ENCODE results near the gene LRRC43.

DNA sequence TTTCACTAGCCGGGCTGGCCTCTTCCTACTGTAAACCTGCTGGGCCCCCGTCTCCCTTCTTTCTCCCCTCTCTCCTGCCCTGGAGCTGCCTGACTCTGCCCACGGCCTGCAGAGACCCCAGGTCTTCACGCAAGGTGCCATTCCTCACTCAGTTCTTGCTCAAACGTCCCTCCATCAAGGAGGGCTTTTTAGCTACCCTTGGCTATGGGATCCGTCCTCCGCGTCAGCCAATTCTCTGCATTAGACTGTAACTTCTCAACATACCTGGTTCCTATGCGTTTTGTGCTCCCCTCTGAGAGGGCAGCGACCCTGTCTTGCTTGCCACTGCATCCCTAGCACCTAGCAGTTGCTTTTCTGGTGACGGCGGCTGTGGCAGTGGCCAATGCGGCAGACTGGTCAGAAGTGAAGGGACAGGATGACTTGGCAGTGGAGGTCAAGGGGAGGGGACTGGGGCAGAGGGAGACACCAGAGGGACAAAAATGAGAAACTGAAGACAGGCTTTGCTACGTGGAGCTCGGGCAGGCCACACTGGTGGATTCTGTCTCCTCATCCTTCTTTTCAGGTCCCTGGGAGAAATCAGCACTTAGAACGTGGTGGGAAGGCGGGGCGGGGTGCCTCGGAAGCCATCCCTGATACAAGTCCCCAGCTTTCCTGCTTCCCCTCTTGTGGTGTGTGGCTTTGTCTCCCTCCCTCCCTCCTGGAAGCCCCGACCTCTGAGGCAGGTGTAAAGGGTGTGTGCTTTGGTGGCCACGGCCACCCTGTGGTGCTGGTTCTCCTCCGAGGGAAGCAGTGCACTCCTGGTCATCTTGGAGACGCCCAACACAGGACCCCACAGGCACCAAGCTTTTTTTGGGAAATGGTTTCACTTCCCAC is 22.4 kb downstream of the LRRC43 start:
- TF ChIP-seq, protein P1, sequence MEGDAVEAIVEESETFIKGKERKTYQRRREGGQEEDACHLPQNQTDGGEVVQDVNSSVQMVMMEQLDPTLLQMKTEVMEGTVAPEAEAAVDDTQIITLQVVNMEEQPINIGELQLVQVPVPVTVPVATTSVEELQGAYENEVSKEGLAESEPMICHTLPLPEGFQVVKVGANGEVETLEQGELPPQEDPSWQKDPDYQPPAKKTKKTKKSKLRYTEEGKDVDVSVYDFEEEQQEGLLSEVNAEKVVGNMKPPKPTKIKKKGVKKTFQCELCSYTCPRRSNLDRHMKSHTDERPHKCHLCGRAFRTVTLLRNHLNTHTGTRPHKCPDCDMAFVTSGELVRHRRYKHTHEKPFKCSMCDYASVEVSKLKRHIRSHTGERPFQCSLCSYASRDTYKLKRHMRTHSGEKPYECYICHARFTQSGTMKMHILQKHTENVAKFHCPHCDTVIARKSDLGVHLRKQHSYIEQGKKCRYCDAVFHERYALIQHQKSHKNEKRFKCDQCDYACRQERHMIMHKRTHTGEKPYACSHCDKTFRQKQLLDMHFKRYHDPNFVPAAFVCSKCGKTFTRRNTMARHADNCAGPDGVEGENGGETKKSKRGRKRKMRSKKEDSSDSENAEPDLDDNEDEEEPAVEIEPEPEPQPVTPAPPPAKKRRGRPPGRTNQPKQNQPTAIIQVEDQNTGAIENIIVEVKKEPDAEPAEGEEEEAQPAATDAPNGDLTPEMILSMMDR (IDR thresholded peaks at IDR 0.05 in 8 of 11, conservative IDR thresholded peaks at IDR 0.05 in 3 of 11) = no peak
- no peak for TF ChIP-seq POLR2A (IDR thresholded peaks at IDR 0.05)
- peak in 2 of 3 donors; percentile 11 to 32 for TF ChIP-seq POLR2AphosphoS5 (IDR thresholded peaks at IDR 0.05)
